K562 (cell line): ENCODE data around the gene RPS27. TPM values are rescaled to one million over a fixed set of nuclear protein-coding genes. Genes with fewer than 3 reads are reported as not detected.

ENCODE experiments used
- ATAC-seq: fragments of 200-7000 bp; cut with Tn5 transposase; 3 replicates; pipeline ENCODE4 v1.9.1; 2020; ENCODE audit warnings: moderate library complexity
- BruUV-seq: library from RNA; stranded (reverse); fragments of 400-500 nt; replicated peaks from 2 replicates; lab custom pipeline; 2021; lab: Mats Ljungman, UMichigan
- CTCF ChIA-PET: fragments of 300-600 bp; formaldehyde crosslinking; extraction: SDS; loops from one replicate; lab custom pipeline; 2021; ENCODE audit warnings: low intra/inter-chr PET ratio; lab: Yijun Ruan, JAX
- POLR2A ChIA-PET: fragments of 300-600, 350-650 bp; sonication (Branson Sonifier 250); formaldehyde crosslinking; extraction: SDS; loops from one replicate; lab custom pipeline; 2021; ENCODE audit warnings: antibody characterized with exemption, inconsistent platforms; lab: Yijun Ruan, JAX
- DNase-seq, 4 experiments: peaks; one replicate each; pipeline versions ENCODE4 v3.0.0 to v3.0.0-alpha.2; 2011 to 2018; ENCODE audit warnings: low spot score in 3 of 4, mixed read lengths in 3 of 4; ENCODE audit errors: extremely low read depth in 1 of 4
- FAIRE-seq: peaks from 2 replicates; lab custom pipeline; 2011; peaks lifted over from hg19 to GRCh38; lab: Jason Lieb, UNC
- H2AFZ ChIP-seq: 2 replicates; pipeline ENCODE4 v1.6.0; 2011; ENCODE audit warnings: low read depth, low read length, control low read depth, inconsistent platforms
- H3K27ac ChIP-seq: fragments of 200-600 bp; 3 replicates; pipeline ENCODE4 v1.8.0; 2011; ENCODE audit warnings: low read depth, mild to moderate bottlenecking, control low read depth, inconsistent platforms, low read length, moderate library complexity, mixed read lengths; ENCODE audit errors: extremely low read depth
- H3K27me3 ChIP-seq, 2 experiments: fragments of 300-600 bp in 1 of 2; 2 replicates in 1 of 2; 3 replicates in 1 of 2; pipeline versions ENCODE4 v1.6.0 to v1.8.0; 2011; ENCODE audit warnings: inconsistent platforms in 2 of 2, low read length in 2 of 2, mild to moderate bottlenecking in 1 of 2, mixed read lengths in 1 of 2, moderate library complexity in 1 of 2; ENCODE audit not compliant: control insufficient read depth in 2 of 2, insufficient read depth in 2 of 2
- H3K36me3 ChIP-seq: fragments of 300-600 bp; 3 replicates; pipeline ENCODE4 v1.8.0; 2011; ENCODE audit warnings: mild to moderate bottlenecking, low read length, inconsistent platforms; ENCODE audit not compliant: control insufficient read depth, insufficient read depth
- H3K4me1 ChIP-seq, 2 experiments: fragments of 200-600 bp in 1 of 2; replicated peaks in 1 of 2; 2 replicates in 1 of 2; 3 replicates in 1 of 2; pipeline versions ENCODE4 v1.5.1 to v1.8.0; 2011; ENCODE audit warnings: inconsistent platforms in 2 of 2, low read length in 2 of 2, mild to moderate bottlenecking in 1 of 2, mixed read lengths in 1 of 2, moderate library complexity in 1 of 2; ENCODE audit not compliant: control insufficient read depth in 2 of 2, insufficient read depth in 2 of 2
- H3K4me2 ChIP-seq: 2 replicates; pipeline ENCODE4 v1.6.1; 2011; ENCODE audit warnings: low read length, control low read depth, inconsistent platforms, mixed read lengths; ENCODE audit not compliant: insufficient read depth
- H3K4me3 ChIP-seq: fragments of 200-600 bp; sonication (generic), shearing (Covaris generic); 2 replicates; pipeline ENCODE4 v1.5.1; 2016; ENCODE audit warnings: control low read depth, inconsistent platforms
- H3K79me2 ChIP-seq: fragments of 200-600 bp; 3 replicates; pipeline ENCODE4 v1.8.0; 2011; ENCODE audit warnings: low read length, inconsistent platforms; ENCODE audit not compliant: control insufficient read depth, insufficient read depth
- H3K9ac ChIP-seq, 2 experiments: 2 replicates each; pipeline versions ENCODE4 v1.6.0 to v1.6.1; 2011; ENCODE audit warnings: low read depth in 2 of 2, low read length in 2 of 2, control low read depth in 1 of 2, inconsistent platforms in 1 of 2, mild to moderate bottlenecking in 1 of 2, mixed read lengths in 1 of 2; ENCODE audit not compliant: insufficient read depth in 1 of 2
- H3K9me1 ChIP-seq: one replicate; pipeline ENCODE4 v1.6.0; 2011; ENCODE audit warnings: inconsistent platforms, mild to moderate bottlenecking, low read length, moderate library complexity; ENCODE audit not compliant: control insufficient read depth, insufficient read depth
- H3K9me3 ChIP-seq: replicated peaks from 2 replicates; pipeline ENCODE4 v1.5.1; 2011; ENCODE audit warnings: low read depth, low read length, inconsistent platforms; ENCODE audit not compliant: control insufficient read depth, insufficient read depth
- H4K20me1 ChIP-seq: replicated peaks from 2 replicates; pipeline ENCODE4 v1.6.1; 2011; ENCODE audit warnings: low read length, inconsistent platforms, mixed read lengths; ENCODE audit not compliant: control insufficient read depth, insufficient read depth
- DACH1 ChIP-seq: fragments of 450-650 bp; IDR thresholded peaks from 2 replicates; pipeline ENCODE4 v1.6.1; 2018; ENCODE audit not compliant: partially characterized antibody
- ELF1 ChIP-seq: fragments of 200-800 bp; sonication (Bioruptor generic); IDR thresholded peaks from 2 replicates; pipeline ENCODE4 v1.6.1; 2016; ENCODE audit warnings: missing genetic modification characterization, missing compliant biosample characterization
- HNRNPH1 ChIP-seq: fragments of 200-400 bp; formaldehyde crosslinking; optimal IDR thresholded peaks from 2 replicates; pipeline ENCODE3; 2017; ENCODE audit warnings: low read depth, mild to moderate bottlenecking, low read length, moderate library complexity
- ILF3 ChIP-seq: fragments of 450-650 bp; IDR thresholded peaks from 2 replicates; pipeline ENCODE4 v1.6.1; 2018; ENCODE audit warnings: antibody characterized with exemption, mild to moderate bottlenecking, moderate library complexity, borderline replicate concordance
- RBFOX2 ChIP-seq: fragments of 200-400 bp; formaldehyde crosslinking; IDR thresholded peaks from 2 replicates; pipeline ENCODE4 v1.6.1; 2017; ENCODE audit warnings: low read depth, mild to moderate bottlenecking, low read length, moderate library complexity
- WHSC1 ChIP-seq: IDR thresholded peaks from one replicate; pipeline ENCODE4 v1.6.1; 2012; ENCODE audit warnings: low read length, control low read depth, inconsistent platforms
- WGBS: fragments of 100-300 bp; shearing (Covaris generic); methylation state at CpG from one replicate; pipeline ENCODE4 v1.1.6; 2016; ENCODE audit warnings: low coverage, mixed read lengths; ENCODE audit not compliant: insufficient coverage; ENCODE audit errors: missing lambda C conversion rate; 5-methylcytosine and 5-hydroxymethylcytosine counted together
- in situ Hi-C: fragments of 300-500 bp; cut with MboI; formaldehyde crosslinking; loops from 4 replicates; pipeline ENCODE4 v1.15.0; 2018; ENCODE audit warnings: inconsistent platforms, mixed read lengths
- intact Hi-C: fragments of 100-400 bp; cut with micrococcal nuclease; formaldehyde crosslinking; loops from 2 replicates; pipeline ENCODE4 v1.14.2; 2022
- polyA plus RNA-seq, 8 experiments: library from polyadenylated mRNA; depleted of rRNA in 4 of 8; stranded (reverse) in 5 of 8; unstranded in 3 of 8; fragments of >200 nt; fragmentation: Nextera tagmentation in 2 of 8; fragmentation: Illumina TruSeq in 1 of 8; extraction: Ambion mirVana in 2 of 8; extraction: Trizol in 1 of 8; gene quantifications; 2 replicates each; pipeline versions ENCODE4 v1.2.1 to v1.2.3, GENCODE V29; 2011 to 2014; ENCODE audit warnings: inconsistent platforms in 1 of 8, missing spikeins in 1 of 8
- total RNA-seq, 7 experiments: library from RNA; depleted of rRNA in 6 of 7; stranded (reverse); fragments of >200 nt in 6 of 7; fragmentation: Illumina TruSeq in 2 of 7; extraction: Trizol in 2 of 7; gene quantifications; 2 replicates each; pipeline versions ENCODE4 v1.2.1 to v1.2.3, GENCODE V29; 2011 to 2021; ENCODE audit warnings: low replicate concordance in 1 of 7
- TF ChIP-seq, protein P1 (sequence below): fragments of 450-650 bp; formaldehyde crosslinking; IDR thresholded peaks from 2 replicates; pipeline ENCODE4 v1.4.0; 2020; ENCODE audit warnings: mild to moderate bottlenecking, moderate library complexity

RPS27 gene
- total and polyA plus RNA-seq, 9 of the 15 experiments (the other 6 are each of a cell fraction or from before 2014, with no cell fraction given), result 2,091 to 9,377 (median 6,706) TPM

DNA sequence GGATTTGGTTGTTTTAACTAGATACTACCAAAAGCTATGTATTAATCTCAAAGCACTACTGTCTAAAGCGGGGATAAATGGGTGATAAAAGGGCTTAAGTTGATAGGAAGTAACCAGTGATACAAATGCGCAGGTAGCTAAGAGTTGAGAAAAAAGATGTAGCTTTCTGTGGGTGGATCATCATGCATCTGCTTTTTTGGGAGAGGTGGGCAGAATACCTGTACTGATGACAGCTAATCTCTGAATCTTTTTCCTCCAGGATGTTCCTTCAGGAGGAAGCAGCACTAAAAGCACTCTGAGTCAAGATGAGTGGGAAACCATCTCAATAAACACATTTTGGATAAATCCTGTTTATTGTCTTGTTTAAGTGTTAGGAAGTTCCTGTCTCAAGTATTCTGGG lies 1.2 kb downstream of the RPS27 start:
- peaks cover 43% of the 10 kb centered on the region for H3K36me3 ChIP-seq
- BruUV-seq, result no TSS peak
- H3K4me3 ChIP-seq, result peak overlapping the region; percentile 81
- 5% methylated on average over 2 of the region's 2 CpGs for WGBS
- H3K4me2 ChIP-seq, result peak overlapping the region; percentile 98
- no peaks in the 10 kb centered on the region for H3K27me3 ChIP-seq
- H4K20me1 ChIP-seq, result no peaks in the 10 kb centered on the region; the same call in 1 of the 2 replicates
- ChIA-PET CTCF (no interaction called here), POLR2A (interaction anchor here (0.6 to 4.4 kb wide), 23 partner anchors 10 to 287 kb away, joined by 3 to 104 read pairs (median 9); partner anchors contain the start of genes CREB3L4, CRTC2, DENND4B and GATAD2B)
- FAIRE-seq (no peak), ATAC-seq (no peak), DNase-seq (no peak)
- H3K9me1 ChIP-seq, result no peaks in the 10 kb centered on the region
- in situ Hi-C loops (no loop called here), intact Hi-C loops (loop anchor here (5.0 kb wide), 1 partner anchor 190 kb away; no protein-coding TSS in a partner anchor)
- no peak overlapping the region for H2AFZ ChIP-seq
- H3K4me1 ChIP-seq, result peaks cover 4 to 11% of the 10 kb centered on the region in 2 experiments; a peak in 2 of 5 replicates
- H3K9ac ChIP-seq, result peak overlapping the region; percentile 80 to 97
- H3K79me2 ChIP-seq, result peaks cover 27% of the 10 kb centered on the region
- H3K27ac ChIP-seq, result peak overlapping the region; percentile 98
- TF ChIP-seq ELF1 (tag), result 0 out of 2 replicates have a peak, but pooled peaks have one; percentile 6
- no peak for TF ChIP-seq WHSC1
- TF ChIP-seq HNRNPH1, result no peak
- TF ChIP-seq DACH1, result no peak
- TF ChIP-seq RBFOX2, result peak; percentile 65
- 0 out of 2 replicates have a peak, but pooled peaks have one; percentile 24 for TF ChIP-seq ILF3
- TF ChIP-seq, protein P1, sequence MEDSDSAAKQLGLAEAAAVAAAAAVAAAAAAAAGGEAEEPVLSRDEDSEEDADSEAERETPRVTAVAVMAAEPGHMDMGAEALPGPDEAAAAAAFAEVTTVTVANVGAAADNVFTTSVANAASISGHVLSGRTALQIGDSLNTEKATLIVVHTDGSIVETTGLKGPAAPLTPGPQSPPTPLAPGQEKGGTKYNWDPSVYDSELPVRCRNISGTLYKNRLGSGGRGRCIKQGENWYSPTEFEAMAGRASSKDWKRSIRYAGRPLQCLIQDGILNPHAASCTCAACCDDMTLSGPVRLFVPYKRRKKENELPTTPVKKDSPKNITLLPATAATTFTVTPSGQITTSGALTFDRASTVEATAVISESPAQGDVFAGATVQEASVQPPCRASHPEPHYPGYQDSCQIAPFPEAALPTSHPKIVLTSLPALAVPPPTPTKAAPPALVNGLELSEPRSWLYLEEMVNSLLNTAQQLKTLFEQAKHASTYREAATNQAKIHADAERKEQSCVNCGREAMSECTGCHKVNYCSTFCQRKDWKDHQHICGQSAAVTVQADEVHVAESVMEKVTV, result no peak
- H3K9me3 ChIP-seq, result no peaks in the 10 kb centered on the region
